K562 (cell line): Measurements from ENCODE around the gene VWA8. TPM values are rescaled to one million over a fixed set of nuclear protein-coding genes. Genes with fewer than 3 reads are reported as not detected.

Experiments
- ATAC-seq: fragments of 200-7000 bp; cut with Tn5 transposase; 3 replicates; pipeline ENCODE4 v1.9.1; 2020; ENCODE audit warnings: moderate library complexity
- BruUV-seq: library from RNA; stranded (reverse); fragments of 400-500 nt; replicated peaks from 2 replicates; lab custom pipeline; 2021; lab: Mats Ljungman, UMichigan
- CTCF ChIA-PET: fragments of 300-600 bp; formaldehyde crosslinking; extraction: SDS; loops from one replicate; lab custom pipeline; 2021; ENCODE audit warnings: low intra/inter-chr PET ratio; lab: Yijun Ruan, JAX
- POLR2A ChIA-PET: fragments of 300-600, 350-650 bp; sonication (Branson Sonifier 250); formaldehyde crosslinking; extraction: SDS; loops from one replicate; lab custom pipeline; 2021; ENCODE audit warnings: antibody characterized with exemption, inconsistent platforms; lab: Yijun Ruan, JAX
- DNase-seq, 4 experiments: peaks; one replicate each; pipeline versions ENCODE4 v3.0.0 to v3.0.0-alpha.2; 2011 to 2018; ENCODE audit warnings: low spot score in 3 of 4, mixed read lengths in 3 of 4; ENCODE audit errors: extremely low read depth in 1 of 4
- FAIRE-seq: peaks from 2 replicates; lab custom pipeline; 2011; peaks lifted over from hg19 to GRCh38; lab: Jason Lieb, UNC
- H2AFZ ChIP-seq: 2 replicates; pipeline ENCODE4 v1.6.0; 2011; ENCODE audit warnings: low read depth, low read length, control low read depth, inconsistent platforms
- H3K27ac ChIP-seq: fragments of 200-600 bp; 3 replicates; pipeline ENCODE4 v1.8.0; 2011; ENCODE audit warnings: low read depth, mild to moderate bottlenecking, control low read depth, inconsistent platforms, low read length, moderate library complexity, mixed read lengths; ENCODE audit errors: extremely low read depth
- H3K27me3 ChIP-seq, 2 experiments: fragments of 300-600 bp in 1 of 2; 2 replicates in 1 of 2; 3 replicates in 1 of 2; pipeline versions ENCODE4 v1.6.0 to v1.8.0; 2011; ENCODE audit warnings: inconsistent platforms in 2 of 2, low read length in 2 of 2, mild to moderate bottlenecking in 1 of 2, mixed read lengths in 1 of 2, moderate library complexity in 1 of 2; ENCODE audit not compliant: control insufficient read depth in 2 of 2, insufficient read depth in 2 of 2
- H3K36me3 ChIP-seq: fragments of 300-600 bp; 3 replicates; pipeline ENCODE4 v1.8.0; 2011; ENCODE audit warnings: mild to moderate bottlenecking, low read length, inconsistent platforms; ENCODE audit not compliant: control insufficient read depth, insufficient read depth
- H3K4me1 ChIP-seq, 2 experiments: fragments of 200-600 bp in 1 of 2; replicated peaks in 1 of 2; 2 replicates in 1 of 2; 3 replicates in 1 of 2; pipeline versions ENCODE4 v1.5.1 to v1.8.0; 2011; ENCODE audit warnings: inconsistent platforms in 2 of 2, low read length in 2 of 2, mild to moderate bottlenecking in 1 of 2, mixed read lengths in 1 of 2, moderate library complexity in 1 of 2; ENCODE audit not compliant: control insufficient read depth in 2 of 2, insufficient read depth in 2 of 2
- H3K4me2 ChIP-seq: 2 replicates; pipeline ENCODE4 v1.6.1; 2011; ENCODE audit warnings: low read length, control low read depth, inconsistent platforms, mixed read lengths; ENCODE audit not compliant: insufficient read depth
- H3K4me3 ChIP-seq: fragments of 200-600 bp; sonication (generic), shearing (Covaris generic); 2 replicates; pipeline ENCODE4 v1.5.1; 2016; ENCODE audit warnings: control low read depth, inconsistent platforms
- H3K79me2 ChIP-seq: fragments of 200-600 bp; 3 replicates; pipeline ENCODE4 v1.8.0; 2011; ENCODE audit warnings: low read length, inconsistent platforms; ENCODE audit not compliant: control insufficient read depth, insufficient read depth
- H3K9ac ChIP-seq, 2 experiments: 2 replicates each; pipeline versions ENCODE4 v1.6.0 to v1.6.1; 2011; ENCODE audit warnings: low read depth in 2 of 2, low read length in 2 of 2, control low read depth in 1 of 2, inconsistent platforms in 1 of 2, mild to moderate bottlenecking in 1 of 2, mixed read lengths in 1 of 2; ENCODE audit not compliant: insufficient read depth in 1 of 2
- H3K9me1 ChIP-seq: one replicate; pipeline ENCODE4 v1.6.0; 2011; ENCODE audit warnings: inconsistent platforms, mild to moderate bottlenecking, low read length, moderate library complexity; ENCODE audit not compliant: control insufficient read depth, insufficient read depth
- H3K9me3 ChIP-seq: replicated peaks from 2 replicates; pipeline ENCODE4 v1.5.1; 2011; ENCODE audit warnings: low read depth, low read length, inconsistent platforms; ENCODE audit not compliant: control insufficient read depth, insufficient read depth
- H4K20me1 ChIP-seq: replicated peaks from 2 replicates; pipeline ENCODE4 v1.6.1; 2011; ENCODE audit warnings: low read length, inconsistent platforms, mixed read lengths; ENCODE audit not compliant: control insufficient read depth, insufficient read depth
- ARID2 ChIP-seq: fragments of 450-650 bp; IDR thresholded peaks from 2 replicates; pipeline ENCODE4 v1.6.1; 2017; ENCODE audit warnings: antibody characterized with exemption, mild to moderate bottlenecking
- BMI1 ChIP-seq: fragments of 150-350 bp; IDR thresholded peaks from 2 replicates; pipeline ENCODE4 v1.6.1; 2014; ENCODE audit warnings: low read length
- EWSR1 ChIP-seq: fragments of 450-650 bp; IDR thresholded peaks from 2 replicates; pipeline ENCODE4 v1.6.1; 2018; ENCODE audit warnings: borderline replicate concordance, mild to moderate bottlenecking, low read depth, moderate library complexity; ENCODE audit not compliant: partially characterized antibody
- FOXK1 ChIP-seq: sonication (generic); formaldehyde crosslinking; IDR thresholded peaks from 2 replicates; pipeline ENCODE4 v1.8.0; 2022; ENCODE audit warnings: missing genetic modification reagents, mild to moderate bottlenecking, borderline replicate concordance
- NR3C1 ChIP-seq: sonication (generic); formaldehyde crosslinking; IDR thresholded peaks from 2 replicates; pipeline ENCODE4 v1.8.1; 2022; ENCODE audit warnings: missing genetic modification reagents
- SETDB1 ChIP-seq: IDR thresholded peaks from one replicate; pipeline ENCODE4 v1.6.1; 2012; ENCODE audit warnings: low read length, control low read depth, inconsistent platforms
- TSC22D4 ChIP-seq: fragments of 450-650 bp; IDR thresholded peaks from 2 replicates; pipeline ENCODE4 v1.6.1; 2016; ENCODE audit warnings: missing genetic modification characterization, missing biosample characterization, control low read depth
- ZBTB5 ChIP-seq: fragments of 450-650 bp; IDR thresholded peaks from 2 replicates; pipeline ENCODE4 v1.6.1; 2017; ENCODE audit warnings: antibody characterized with exemption
- ZNF274 ChIP-seq: IDR thresholded peaks from 2 replicates; pipeline ENCODE4 v1.6.1; 2011; ENCODE audit warnings: low read depth, mild to moderate bottlenecking, low read length, moderate library complexity, borderline replicate concordance
- ZNF280A ChIP-seq: fragments of 450-650 bp; IDR thresholded peaks from 2 replicates; pipeline ENCODE4 v1.6.1; 2018; ENCODE audit warnings: mild to moderate bottlenecking, low read depth; ENCODE audit not compliant: partially characterized antibody
- WGBS: fragments of 100-300 bp; shearing (Covaris generic); methylation state at CpG from one replicate; pipeline ENCODE4 v1.1.6; 2016; ENCODE audit warnings: low coverage, mixed read lengths; ENCODE audit not compliant: insufficient coverage; ENCODE audit errors: missing lambda C conversion rate; 5-methylcytosine and 5-hydroxymethylcytosine counted together
- in situ Hi-C: fragments of 300-500 bp; cut with MboI; formaldehyde crosslinking; loops from 4 replicates; pipeline ENCODE4 v1.15.0; 2018; ENCODE audit warnings: inconsistent platforms, mixed read lengths
- intact Hi-C: fragments of 100-400 bp; cut with micrococcal nuclease; formaldehyde crosslinking; loops from 2 replicates; pipeline ENCODE4 v1.14.2; 2022
- polyA plus RNA-seq, 8 experiments: library from polyadenylated mRNA; depleted of rRNA in 4 of 8; stranded (reverse) in 5 of 8; unstranded in 3 of 8; fragments of >200 nt; fragmentation: Nextera tagmentation in 2 of 8; fragmentation: Illumina TruSeq in 1 of 8; extraction: Ambion mirVana in 2 of 8; extraction: Trizol in 1 of 8; gene quantifications; 2 replicates each; pipeline versions ENCODE4 v1.2.1 to v1.2.3, GENCODE V29; 2011 to 2014; ENCODE audit warnings: inconsistent platforms in 1 of 8, missing spikeins in 1 of 8
- total RNA-seq, 7 experiments: library from RNA; depleted of rRNA in 6 of 7; stranded (reverse); fragments of >200 nt in 6 of 7; fragmentation: Illumina TruSeq in 2 of 7; extraction: Trizol in 2 of 7; gene quantifications; 2 replicates each; pipeline versions ENCODE4 v1.2.1 to v1.2.3, GENCODE V29; 2011 to 2021; ENCODE audit warnings: low replicate concordance in 1 of 7

VWA8 gene
- total and polyA plus RNA-seq, 9 of the 15 experiments (the other 6 are each of a cell fraction or from before 2014, with no cell fraction given), result 2.1 to 18.5 (median 13.3) TPM

- BruUV-seq, result no TSS peak
Measured at GRCh38 chr13:41613984-41614661, 346.8 kb downstream of the VWA8 start.

GRCh38 chr13:41613471-41613870 lies 347.4 kb downstream of the VWA8 start:
- WGBS, result 90% methylated on average over 1 of the region's 1 CpG
- Histone ChIP-seq H3K27me3 (no peaks in the 10 kb centered on the region), H3K36me3 (peaks cover 47% of the 10 kb centered on the region; the same call in 2 of the 3 replicates), H3K9me1 (no peaks in the 10 kb centered on the region), H3K4me2 (no peak overlapping the region), H3K27ac (no peak overlapping the region), H2AFZ (no peak overlapping the region), H3K4me3 (no peak overlapping the region), H3K9ac (no peak overlapping the region), H3K79me2 (no peaks in the 10 kb centered on the region), H3K9me3 (no peaks in the 10 kb centered on the region), H3K4me1 (no peaks in the 10 kb centered on the region), H4K20me1 (no peaks in the 10 kb centered on the region)
- DNase-seq (no peak), ATAC-seq (no peak), FAIRE-seq (no peak)
- POLR2A ChIA-PET, result interaction anchor here (0.7 to 1.2 kb wide), 3 partner anchors 155 to 1065 kb away, joined by 3 read pairs; no protein-coding TSS in a partner anchor
- CTCF ChIA-PET, result no interaction called here
- no TSS peak for BruUV-seq
- in situ Hi-C loops, result no loop called here
- intact Hi-C loops, result no loop called here
- TF ChIP-seq NR3C1, result no peak
- no peak for TF ChIP-seq ZNF274
- TF ChIP-seq SETDB1, result no peak
- no peak for TF ChIP-seq ZNF280A
- TF ChIP-seq EWSR1, result no peak
- TF ChIP-seq ARID2, result no peak
- no peak for TF ChIP-seq ZBTB5

More at GRCh38 chr13:41613984-41614661, 346.8 kb downstream of the VWA8 start:
- Histone ChIP-seq H3K4me1 (no peaks in the 10 kb centered on the region), H3K79me2 (no peaks in the 10 kb centered on the region), H2AFZ (no peak overlapping the region), H3K9me1 (no peaks in the 10 kb centered on the region), H3K27me3 (no peaks in the 10 kb centered on the region), H3K4me3 (no peak overlapping the region), H3K9me3 (no peaks in the 10 kb centered on the region), H3K9ac (no peak overlapping the region), H4K20me1 (no peaks in the 10 kb centered on the region), H3K36me3 (peaks cover 43% of the 10 kb centered on the region; the same call in 2 of the 3 replicates)
- in situ Hi-C loops, result no loop called here
- POLR2A ChIA-PET, result interaction anchor here (0.7 kb wide), 1 partner anchor 963 kb away, joined by 3 read pairs; no protein-coding TSS in a partner anchor
- 82% methylated on average over 8 of the region's 12 CpGs for WGBS
- ATAC-seq, result no peak
- no peak for DNase-seq
- FAIRE-seq, result no peak
- TF ChIP-seq TSC22D4 (no peak), FOXK1 (CRISPR knock-in tag) (no peak), BMI1 (no peak)
- TF ChIP-seq, all 486 proteins: peak for 0
- intact Hi-C loops, result no loop called here
- H3K27ac ChIP-seq, result no peak overlapping the region
- CTCF ChIA-PET, result no interaction called here
- H3K4me2 ChIP-seq, result no peak overlapping the region
